ENCODE data around the gene DEFB125.
"Not testable (repeated sequence)": the region's sequence is repeated elsewhere in the genome, so short reads cannot be mapped to it uniquely, and the experiment has no call there.

DEFB125 gene

GRCh38 chr20:87401-87800, at the start of gene DEFB125:
DEFB125 (plus strand) TSS chr20:87672; CDS start chr20:87710, 38 bp downstream.
- DNase-seq = no peak

- no peak for DNase-seq
Observed at GRCh38 chr20:60035-60918, 27.2 kb upstream of the DEFB125 start.

- DNase-seq = no peak
Observed at GRCh38 chr20:61230-61629, 26.2 kb upstream of the DEFB125 start.

GRCh38 chr20:61757-62156, 25.7 kb upstream of the DEFB125 start:
- no peak for DNase-seq

- DNase-seq = no peak
Observed at GRCh38 chr20:62487-62886, 25.0 kb upstream of the DEFB125 start.

GRCh38 chr20:64026-64603, 23.4 kb upstream of the DEFB125 start:
- DNase-seq = no peak

GRCh38 chr20:64766-65322, 22.6 kb upstream of the DEFB125 start:
- no peak for DNase-seq

GRCh38 chr20:77231-77630, 10.2 kb upstream of the DEFB125 start:
- DNase-seq = no peak

GRCh38 chr20:78338-78737, 9.1 kb upstream of the DEFB125 start:
- DNase-seq = no peak

GRCh38 chr20:79565-79964, 7.9 kb upstream of the DEFB125 start:
- no peak for DNase-seq

GRCh38 chr20:90651-91050, 3.2 kb downstream of the DEFB125 start:
- no peak for DNase-seq

GRCh38 chr20:93641-94040, 6.2 kb downstream of the DEFB125 start:
- no peak for DNase-seq

- DNase-seq = no peak
Observed at GRCh38 chr20:95215-95614, 7.7 kb downstream of the DEFB125 start.

GRCh38 chr20:97691-98090, 10.2 kb downstream of the DEFB125 start:
- DNase-seq = not testable (repeated sequence)

- DNase-seq = no peak
Observed at GRCh38 chr20:101975-102374, 14.5 kb downstream of the DEFB125 start.

- DNase-seq = no peak
Observed at GRCh38 chr20:103456-103855, 16.0 kb downstream of the DEFB125 start.

- no peak for DNase-seq
Observed at GRCh38 chr20:112396-112795, 24.9 kb downstream of the DEFB125 start.

- no peak for DNase-seq
Observed at GRCh38 chr20:117518-117917, 30.0 kb downstream of the DEFB125 start.

GRCh38 chr20:129786-130323, 42.4 kb downstream of the DEFB125 start:
- DNase-seq = not testable (repeated sequence)

- DNase-seq = no peak
Observed at GRCh38 chr20:137668-138490, 50.4 kb downstream of the DEFB125 start.

GRCh38 chr20:142290-142689, 54.8 kb downstream of the DEFB125 start, which contains the start of gene DEFB126:
DEFB126 (plus strand) TSS chr20:142590; CDS start chr20:142629, 39 bp downstream.
- DNase-seq = no peak

GRCh38 chr20:145877-146276, 58.4 kb downstream of the DEFB125 start:
- no peak for DNase-seq
